Spleen (tissue), 11 donors: Measurements from ENCODE around the gene ACY1. TPM values are rescaled to one million over a fixed set of nuclear protein-coding genes. Genes with fewer than 3 reads are reported as not detected.
A peak's percentile ranks its signal among the peaks of the same experiment; 100 is the strongest.

Experiments
- DNase-seq: peaks from one replicate; pipeline ENCODE4 v3.0.0-alpha.2; 2020
- H3K27ac ChIP-seq, 8 donors: fragments of 200-600 bp; sonication (generic) in 7 of 8; 1 replicate in 4 of 8; 2 replicates in 4 of 8; pipeline versions ENCODE4 v1.5.0 to v1.8.0; 2016 to 2021; ENCODE audit warnings: inconsistent platforms in 4 of 8, mild to moderate bottlenecking in 4 of 8, moderate library complexity in 1 of 8
- H3K27me3 ChIP-seq, 7 donors: fragments of 200-600 bp; sonication (generic) in 6 of 7; replicated peaks in 1 of 7; 1 replicate in 4 of 7; 2 replicates in 3 of 7; pipeline versions ENCODE4 v1.5.0 to v1.8.0; 2016 to 2021; ENCODE audit warnings: inconsistent platforms in 3 of 7, mild to moderate bottlenecking in 1 of 7
- H3K36me3 ChIP-seq, 6 donors: fragments of 200-600 bp; sonication (generic) in 5 of 6; 1 replicate in 4 of 6; 2 replicates in 2 of 6; pipeline versions ENCODE4 v1.5.0 to v1.8.0; 2016 to 2021; ENCODE audit warnings: inconsistent platforms in 2 of 6
- H3K4me1 ChIP-seq, 6 donors: fragments of 200-600 bp; sonication (generic) in 5 of 6; 1 replicate in 3 of 6; 2 replicates in 3 of 6; pipeline versions ENCODE4 v1.5.0 to v1.8.0; 2016 to 2021; ENCODE audit warnings: inconsistent platforms in 3 of 6
- H3K4me3 ChIP-seq, 8 donors: fragments of 200-600 bp; sonication (generic) in 7 of 8; 1 replicate in 4 of 8; 2 replicates in 4 of 8; pipeline versions ENCODE4 v1.5.0 to v1.8.0; 2016 to 2021; ENCODE audit warnings: inconsistent platforms in 4 of 8, mild to moderate bottlenecking in 4 of 8, moderate library complexity in 2 of 8
- H3K9me3 ChIP-seq, 8 donors: fragments of 200-600 bp; sonication (generic) in 7 of 8; 1 replicate in 4 of 8; 2 replicates in 4 of 8; pipeline versions ENCODE4 v1.5.0 to v1.8.0; 2016 to 2021; ENCODE audit warnings: inconsistent platforms in 4 of 8
- CTCF ChIP-seq, 11 experiments: fragments of 200-600 bp in 7 of 11; fragments of 450-650 bp in 4 of 11; sonication (generic) in 4 of 11; IDR thresholded peaks in 8 of 11; conservative IDR thresholded peaks in 3 of 11; 1 replicate in 7 of 11; 2 replicates in 4 of 11; pipeline versions ENCODE4 v1.4.0 to v1.8.0; 2016 to 2021; ENCODE audit warnings: antibody characterized with exemption in 11 of 11, inconsistent platforms in 4 of 11, mild to moderate bottlenecking in 1 of 11
- POLR2A ChIP-seq, 3 donors: fragments of 450-650 bp; IDR thresholded peaks; one replicate each; pipeline ENCODE4 v1.5.1; 2017; ENCODE audit warnings: antibody characterized with exemption in 3 of 3, mild to moderate bottlenecking in 1 of 3
- POLR2AphosphoS5 ChIP-seq, 3 donors: sonication (generic); formaldehyde crosslinking; IDR thresholded peaks; one replicate each; pipeline ENCODE4 v1.5.1; 2017; ENCODE audit warnings: antibody characterized with exemption in 3 of 3
- WGBS, 5 donors: extraction: QIAGEN DNeasy Blood & Tissue Kit in 3 of 5; methylation state at CpG; one replicate each; pipeline versions ENCODE4 v1.1.5 to v1.1.7; 2013 to 2018; 5-methylcytosine and 5-hydroxymethylcytosine counted together
- intact Hi-C: fragments of 100-400 bp; cut with DNase I; formaldehyde crosslinking; loops from one replicate; pipeline ENCODE4 v1.15.0; 2023; ENCODE audit warnings: low total_unique reads
- polyA plus RNA-seq, 3 donors: library from polyadenylated mRNA; stranded (reverse); fragments of 200-250 nt; gene quantifications; one replicate each; pipeline ENCODE4 v1.2.1, GENCODE V29; 2013
- total RNA-seq, 7 donors: library from RNA; depleted of rRNA in 3 of 7; stranded (reverse); fragments of >200 nt in 3 of 7; fragmentation: NEBNext Ultra II Directional in 4 of 7; extraction: Animal tissue kit (Norgen Biotek cat#: 25700) in 4 of 7; gene quantifications; one replicate each; pipeline versions ENCODE4 v1.1.0 to v1.2.1, GENCODE V29; 2016 to 2021
- donor health status: healthy with polysubstance abuse.
- donor health status: DM: no; HTN: no; CAD: no; lungs with moderate emphysema.
- donor health status: DM: no; HTN: no; CAD: no.
- donor health status: Bipolar disorder and iron deficiency.
- donor health status: healthy.
- donor health status: DM: no; HTN: no; CAD: no.
- donor health status: DM: yes; HTN: yes; CAD: no.

ACY1 gene
- total and polyA plus RNA-seq, 10 donors: 16.7 to 31.1 (median 28.2) TPM

- peak; percentile 91 for DNase-seq
- Histone ChIP-seq H3K9me3 (no peaks in the 10 kb centered on the region), H3K4me3 (peak overlapping the region; percentile 70 to 93 (median 74)), H3K27ac (peak overlapping the region; percentile 84 to 95 (median 92)), H3K4me1 (peaks cover 27 to 79% (median 52%) of the 10 kb centered on the region in 6 donors), H3K27me3 (no peaks in the 10 kb centered on the region), H3K36me3 (peaks cover 0 to 10% (median 0%) of the 10 kb centered on the region in 6 donors)
- TF ChIP-seq POLR2A (IDR thresholded peaks at IDR 0.05) (no peak), POLR2AphosphoS5 (IDR thresholded peaks at IDR 0.05) (no peak), CTCF (IDR thresholded peaks at IDR 0.05 in 8 of 11, conservative IDR thresholded peaks at IDR 0.05 in 3 of 11) (peak in 6 of 11 experiments; percentile 16 to 76 (median 60))
- 15 to 23% (median 18%) methylated on average over 22 to 30 of the region's 30 CpGs for WGBS, 5 donors
- intact Hi-C loops: no loop called here
These were observed 8.9 kb upstream of the ACY1 start for GRCh38 chr3:51974277-51974962.

GRCh38 chr3:51974963-51975851, 8.1 kb upstream of the ACY1 start, which contains the start of gene ABHD14A:
Gene ABHD14A (plus strand): TSS chr3:51975064. CDS start chr3:51975136, 72 bp downstream.
- Histone ChIP-seq H3K4me3 (peak within 1 kb of the TSS; percentile 70 to 93 (median 74)), H3K27ac (peak within 1 kb of the TSS; percentile 84 to 95 (median 92)), H3K27me3 (no peaks in the 10 kb centered on the region), H3K36me3 (peaks cover 0 to 12% (median 0%) of the 10 kb centered on the region in 6 donors), H3K4me1 (peaks cover 27 to 77% (median 50%) of the 10 kb centered on the region in 6 donors), H3K9me3 (no peaks in the 10 kb centered on the region)
- TF ChIP-seq POLR2AphosphoS5 (IDR thresholded peaks at IDR 0.05) (peak; percentile 79 to 86 (median 85)), POLR2A (IDR thresholded peaks at IDR 0.05) (no peak), CTCF (IDR thresholded peaks at IDR 0.05 in 8 of 11, conservative IDR thresholded peaks at IDR 0.05 in 3 of 11) (peak in 1 of 11 experiments; percentile 25)
- DNase-seq: peak; percentile 94
- WGBS, 5 donors: 0 to 1% (median 0%) methylated on average over 20 to 63 of the region's 63 CpGs
- intact Hi-C loops: no loop called here

- 39 to 46% (median 41%) methylated on average over 45 to 46 of the region's 46 CpGs for WGBS, 5 donors
- peaks cover 0 to 12% (median 0%) of the 10 kb centered on the region in 6 donors for H3K36me3 ChIP-seq
- H3K9me3 ChIP-seq: no peaks in the 10 kb centered on the region
- no peaks in the 10 kb centered on the region for H3K27me3 ChIP-seq
- peak; percentile 88 for DNase-seq
- peaks cover 27 to 77% (median 50%) of the 10 kb centered on the region in 6 donors for H3K4me1 ChIP-seq
- peak overlapping the region; percentile 60 to 93 (median 73) for H3K4me3 ChIP-seq
- TF ChIP-seq POLR2AphosphoS5 (IDR thresholded peaks at IDR 0.05): peak in 2 of 3 donors; percentile 44 to 52
- TF ChIP-seq CTCF (IDR thresholded peaks at IDR 0.05 in 8 of 11, conservative IDR thresholded peaks at IDR 0.05 in 3 of 11): peak in 1 of 11 experiments; percentile 20
- no peak for TF ChIP-seq POLR2A (IDR thresholded peaks at IDR 0.05)
- peak overlapping the region in 7 of 8 donors; percentile 48 to 95 (median 93) for H3K27ac ChIP-seq
- intact Hi-C loops: no loop called here
These were observed 7.3 kb upstream of the ACY1 start for GRCh38 chr3:51975852-51976549.
